BLaER1 treated with 17β-estradiol and CSF1 and Interleukin-3, amounts not matched to agents 10 nM and 100 nM (cell line): ENCODE results near the gene MAPKAPK2.
A peak's percentile ranks its signal among the peaks of the same experiment; 100 is the strongest.

Source experiments
- H3K27ac ChIP-seq, 11 experiments: shearing (Covaris generic); formaldehyde crosslinking; 2 replicates each; pipeline ENCODE4 v1.8.1; 2022
- H3K27me3 ChIP-seq, 11 experiments: shearing (Covaris generic); formaldehyde crosslinking; 2 replicates each; pipeline ENCODE4 v1.8.1; 2022
- H3K36me3 ChIP-seq, 11 experiments: shearing (Covaris generic); formaldehyde crosslinking; 2 replicates each; pipeline ENCODE4 v1.8.1; 2022
- H3K4me1 ChIP-seq, 10 experiments: shearing (Covaris generic); formaldehyde crosslinking; 2 replicates each; pipeline ENCODE4 v1.8.1; 2022
- H3K4me2 ChIP-seq, 11 experiments: shearing (Covaris generic); formaldehyde crosslinking; 2 replicates each; pipeline ENCODE4 v1.8.1; 2022
- H3K4me3 ChIP-seq, 10 experiments: shearing (Covaris generic); formaldehyde crosslinking; 2 replicates each; pipeline ENCODE4 v1.8.1; 2022
- H3K9ac ChIP-seq, 11 experiments: shearing (Covaris generic); formaldehyde crosslinking; 2 replicates each; pipeline ENCODE4 v1.8.1; 2022
- H3K9me3 ChIP-seq, 11 experiments: shearing (Covaris generic); formaldehyde crosslinking; replicated peaks in 1 of 11; 2 replicates each; pipeline ENCODE4 v1.8.1; 2022
- H4K20me1 ChIP-seq, 11 experiments: shearing (Covaris generic); formaldehyde crosslinking; 2 replicates each; pipeline ENCODE4 v1.8.1; 2022
- Cebpa-rat ChIP-seq, 11 experiments: shearing (Covaris generic); IDR thresholded peaks; 2 replicates each; pipeline ENCODE4 v1.8.1; 2022

Gene MAPKAPK2

GRCh38 chr1:206694171-206695124 is 9.7 kb downstream of the MAPKAPK2 start:
- Histone ChIP-seq H3K36me3 (peaks cover 10 to 82% (median 73%) of the 10 kb centered on the region in 11 experiments; a peak in 21 of 22 replicates), H3K27ac (peak overlapping the region in 5 of 11 experiments; percentile 44 to 68 (median 56); a peak in 7 of 22 replicates), H3K4me3 (peak overlapping the region in 7 of 10 experiments; percentile 9 to 43 (median 40); a peak in 10 of 20 replicates), H3K4me2 (peak overlapping the region; percentile 65 to 98 (median 97)), H3K9ac (peak overlapping the region in 6 of 11 experiments; percentile 12 to 70 (median 63); a peak in 8 of 22 replicates), H3K9me3 (peaks cover 0 to 9% (median 0%) of the 10 kb centered on the region in 11 experiments; a peak in 3 of 22 replicates), H4K20me1 (peaks cover 68 to 100% (median 98%) of the 10 kb centered on the region in 11 experiments), H3K27me3 (no peaks in the 10 kb centered on the region), H3K4me1 (peaks cover 99 to 100% (median 99%) of the 10 kb centered on the region in 10 experiments)
- no peak for TF ChIP-seq Cebpa-rat (IDR thresholded peaks at IDR 0.05)

- Histone ChIP-seq H3K9ac (0 out of 22 replicates have a peak overlapping the region, but pooled peaks of 1 of the 11 experiments have one; percentile 66), H3K4me1 (peaks cover 99 to 100% (median 99%) of the 10 kb centered on the region in 10 experiments), H3K36me3 (peaks cover 10 to 78% (median 66%) of the 10 kb centered on the region in 11 experiments; a peak in 21 of 22 replicates), H3K27me3 (no peaks in the 10 kb centered on the region), H3K9me3 (peaks cover 0 to 9% (median 0%) of the 10 kb centered on the region in 11 experiments; a peak in 3 of 22 replicates), H3K27ac (peak overlapping the region in 2 of 11 experiments; percentile 16 to 88; a peak in 1 of 22 replicates), H3K4me2 (peak overlapping the region; percentile 81 to 98 (median 97)), H4K20me1 (peaks cover 56 to 100% (median 98%) of the 10 kb centered on the region in 11 experiments), H3K4me3 (no peak overlapping the region; a peak in 1 of 20 replicates)
- no peak for TF ChIP-seq Cebpa-rat (IDR thresholded peaks at IDR 0.05)
Measured at GRCh38 chr1:206695733-206696132, 11.0 kb downstream of the MAPKAPK2 start.

- peaks cover 45 to 100% (median 98%) of the 10 kb centered on the region in 11 experiments for H4K20me1 ChIP-seq
- H3K36me3 ChIP-seq = peaks cover 10 to 87% (median 69%) of the 10 kb centered on the region in 11 experiments; a peak in 21 of 22 replicates
- H3K4me1 ChIP-seq = peaks cover 96 to 100% (median 100%) of the 10 kb centered on the region in 10 experiments
- H3K27me3 ChIP-seq = no peaks in the 10 kb centered on the region
- peaks cover 0 to 9% (median 0%) of the 10 kb centered on the region in 11 experiments; a peak in 3 of 22 replicates for H3K9me3 ChIP-seq
- H3K9ac ChIP-seq = peak overlapping the region in 2 of 11 experiments; percentile 6 to 14; a peak in 2 of 22 replicates
- TF ChIP-seq Cebpa-rat (IDR thresholded peaks at IDR 0.05) = no peak
- H3K4me3 ChIP-seq = no peak overlapping the region; a peak in 1 of 20 replicates
- peak overlapping the region; percentile 81 to 98 (median 97) for H3K4me2 ChIP-seq
- peak overlapping the region in 8 of 11 experiments; percentile 69 to 92 (median 84); a peak in 16 of 22 replicates for H3K27ac ChIP-seq
Measured at GRCh38 chr1:206696812-206697585, 12.3 kb downstream of the MAPKAPK2 start.

- H3K9me3 ChIP-seq = peaks cover 0 to 9% (median 0%) of the 10 kb centered on the region in 11 experiments; a peak in 3 of 22 replicates
- peak overlapping the region in 2 of 11 experiments; percentile 6 to 13; a peak in 2 of 22 replicates for H3K9ac ChIP-seq
- TF ChIP-seq Cebpa-rat (IDR thresholded peaks at IDR 0.05) = no peak
- H3K27ac ChIP-seq = peak overlapping the region in 8 of 11 experiments; percentile 69 to 92 (median 84); a peak in 15 of 22 replicates
- peaks cover 10 to 81% (median 67%) of the 10 kb centered on the region in 11 experiments; a peak in 21 of 22 replicates for H3K36me3 ChIP-seq
- H3K27me3 ChIP-seq = no peaks in the 10 kb centered on the region
- peak overlapping the region; percentile 81 to 98 (median 97) for H3K4me2 ChIP-seq
- no peak overlapping the region; a peak in 1 of 20 replicates for H3K4me3 ChIP-seq
- H3K4me1 ChIP-seq = peaks cover 96 to 100% (median 100%) of the 10 kb centered on the region in 10 experiments
- peaks cover 38 to 100% (median 98%) of the 10 kb centered on the region in 11 experiments for H4K20me1 ChIP-seq
Measured at GRCh38 chr1:206698011-206698410, 13.3 kb downstream of the MAPKAPK2 start.

- no peak for TF ChIP-seq Cebpa-rat (IDR thresholded peaks at IDR 0.05)
- Histone ChIP-seq H3K4me2 (peak overlapping the region; percentile 81 to 98 (median 97)), H3K27me3 (no peaks in the 10 kb centered on the region), H3K27ac (peak overlapping the region in 10 of 11 experiments; percentile 9 to 92 (median 82); a peak in 18 of 22 replicates), H4K20me1 (peaks cover 38 to 100% (median 98%) of the 10 kb centered on the region in 11 experiments), H3K4me1 (peaks cover 96 to 100% (median 100%) of the 10 kb centered on the region in 10 experiments), H3K9me3 (peaks cover 0 to 9% (median 0%) of the 10 kb centered on the region in 11 experiments; a peak in 3 of 22 replicates), H3K4me3 (peak overlapping the region in 7 of 10 experiments; percentile 8 to 48 (median 26); a peak in 10 of 20 replicates), H3K36me3 (peaks cover 10 to 72% (median 56%) of the 10 kb centered on the region in 11 experiments; a peak in 21 of 22 replicates), H3K9ac (peak overlapping the region in 9 of 11 experiments; percentile 24 to 76 (median 67); a peak in 17 of 22 replicates)
Measured at GRCh38 chr1:206699000-206699586, 14.4 kb downstream of the MAPKAPK2 start.

GRCh38 chr1:206699626-206700025 is 14.9 kb downstream of the MAPKAPK2 start:
- Histone ChIP-seq H3K4me3 (peak overlapping the region in 7 of 10 experiments; percentile 8 to 48 (median 26); a peak in 11 of 20 replicates), H3K36me3 (peaks cover 10 to 68% (median 50%) of the 10 kb centered on the region in 11 experiments; a peak in 21 of 22 replicates), H3K27me3 (no peaks in the 10 kb centered on the region), H3K4me2 (peak overlapping the region; percentile 81 to 98 (median 97)), H3K4me1 (peaks cover 96 to 100% (median 100%) of the 10 kb centered on the region in 10 experiments), H3K9me3 (peaks cover 0 to 9% (median 0%) of the 10 kb centered on the region in 11 experiments; a peak in 3 of 22 replicates), H4K20me1 (peaks cover 38 to 100% (median 98%) of the 10 kb centered on the region in 11 experiments), H3K9ac (peak overlapping the region in 9 of 11 experiments; percentile 24 to 76 (median 67); a peak in 17 of 22 replicates), H3K27ac (peak overlapping the region in 10 of 11 experiments; percentile 14 to 92 (median 82); a peak in 19 of 22 replicates)
- peak in 8 of 11 experiments; percentile 56 to 91 (median 76); a peak in 13 of 22 replicates for TF ChIP-seq Cebpa-rat (IDR thresholded peaks at IDR 0.05)

GRCh38 chr1:206700445-206701036 is 15.8 kb downstream of the MAPKAPK2 start:
- no peak for TF ChIP-seq Cebpa-rat (IDR thresholded peaks at IDR 0.05)
- Histone ChIP-seq H4K20me1 (peaks cover 40 to 100% (median 98%) of the 10 kb centered on the region in 11 experiments; a peak in 21 of 22 replicates), H3K4me2 (peak overlapping the region; percentile 81 to 98 (median 97)), H3K9me3 (peaks cover 0 to 9% (median 0%) of the 10 kb centered on the region in 11 experiments; a peak in 3 of 22 replicates), H3K4me3 (peak overlapping the region in 6 of 10 experiments; percentile 6 to 48 (median 34); a peak in 6 of 20 replicates), H3K27ac (peak overlapping the region in 10 of 11 experiments; percentile 14 to 92 (median 82); a peak in 19 of 22 replicates), H3K36me3 (peaks cover 9 to 63% (median 41%) of the 10 kb centered on the region in 11 experiments; a peak in 21 of 22 replicates), H3K27me3 (no peaks in the 10 kb centered on the region), H3K9ac (peak overlapping the region in 9 of 11 experiments; percentile 24 to 76 (median 67); a peak in 16 of 22 replicates), H3K4me1 (peaks cover 96 to 100% (median 100%) of the 10 kb centered on the region in 10 experiments)
